GM23338 (cell line): ENCODE measurements around the gene ABCC12.

Experiments
- CREB1 ChIP-seq: fragments of 250-450 bp; sonication (Bioruptor Pico); IDR thresholded peaks from 2 replicates; pipeline ENCODE4 v1.5.0; 2020; ENCODE audit warnings: low read depth, mild to moderate bottlenecking, moderate library complexity
- EZH2 ChIP-seq: fragments of 200-600 bp; sonication (generic); IDR thresholded peaks from one replicate; pipeline ENCODE4 v1.8.0; 2017; ENCODE audit warnings: antibody characterized with exemption, mild to moderate bottlenecking, low read depth; ENCODE audit not compliant: unreplicated experiment
- EZH2phosphoT487 ChIP-seq: fragments of 200-600 bp; sonication (generic); IDR thresholded peaks from one replicate; pipeline ENCODE4 v1.8.1; 2018; ENCODE audit warnings: antibody characterized with exemption; ENCODE audit not compliant: unreplicated experiment
- JUNB ChIP-seq: IDR thresholded peaks from one replicate; pipeline ENCODE4 v1.6.1; 2016; ENCODE audit warnings: antibody characterized with exemption; ENCODE audit not compliant: unreplicated experiment
- NANOG ChIP-seq: IDR thresholded peaks from 2 replicates; pipeline ENCODE4 v1.6.1; 2016; ENCODE audit warnings: antibody characterized with exemption, borderline replicate concordance
- POLR2AphosphoS5 ChIP-seq: IDR thresholded peaks from 2 replicates; pipeline ENCODE4 v1.6.1; 2016; ENCODE audit warnings: antibody characterized with exemption, low read depth
- ZNF114 ChIP-seq: fragments of 250-450 bp; sonication (Bioruptor Pico); IDR thresholded peaks from 2 replicates; pipeline ENCODE4 v1.5.0; 2020; ENCODE audit warnings: mild to moderate bottlenecking, moderate library complexity
- ZNF331 ChIP-seq: fragments of 250-450 bp; sonication (Bioruptor Pico); IDR thresholded peaks from 2 replicates; pipeline ENCODE4 v1.5.0; 2020; ENCODE audit warnings: low read depth, mild to moderate bottlenecking, moderate library complexity
- TF ChIP-seq, protein P1 (sequence below), 2 experiments: fragments of 200-600 bp in 1 of 2; sonication (generic) in 1 of 2; conservative IDR thresholded peaks; 2 replicates each; pipeline versions ENCODE4 v1.5.1 to v1.6.1; 2016 to 2017; ENCODE audit warnings: antibody characterized with exemption in 2 of 2, low read depth in 2 of 2, mild to moderate bottlenecking in 2 of 2, moderate library complexity in 1 of 2
- TF ChIP-seq, protein P2 (sequence below): IDR thresholded peaks from one replicate; pipeline ENCODE4 v1.6.1; 2018; ENCODE audit warnings: antibody characterized with exemption; ENCODE audit not compliant: unreplicated experiment

DNA sequence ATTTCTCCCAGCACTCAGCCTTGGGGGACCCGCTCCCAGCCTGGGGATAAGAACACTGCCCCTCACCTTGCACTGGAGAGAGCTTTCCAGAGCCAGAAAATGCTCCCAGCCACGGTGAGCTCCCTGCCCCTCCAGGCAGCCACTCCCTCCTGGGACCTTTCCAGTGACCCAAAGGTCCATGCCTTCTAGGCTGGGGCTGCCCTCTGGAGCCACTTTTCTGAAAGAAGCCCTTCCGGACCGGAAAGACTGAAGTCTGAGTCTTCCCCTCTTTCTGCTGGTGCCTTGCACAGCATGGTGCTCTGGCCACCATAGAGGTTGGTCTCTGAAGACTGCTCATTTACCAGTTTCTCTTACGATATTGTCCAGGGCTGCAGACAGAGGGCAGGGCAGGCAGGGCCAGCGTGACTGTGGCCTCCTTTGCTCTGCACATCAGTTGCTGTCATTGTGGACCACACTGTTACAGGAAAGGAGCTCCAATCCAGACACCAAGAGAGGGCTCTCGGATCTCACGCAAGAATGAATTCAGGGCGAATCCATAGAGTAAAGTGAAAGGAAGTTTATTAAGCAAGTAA lies 7.1 kb upstream of the ABCC12 start:
- TF ChIP-seq, protein P1, sequence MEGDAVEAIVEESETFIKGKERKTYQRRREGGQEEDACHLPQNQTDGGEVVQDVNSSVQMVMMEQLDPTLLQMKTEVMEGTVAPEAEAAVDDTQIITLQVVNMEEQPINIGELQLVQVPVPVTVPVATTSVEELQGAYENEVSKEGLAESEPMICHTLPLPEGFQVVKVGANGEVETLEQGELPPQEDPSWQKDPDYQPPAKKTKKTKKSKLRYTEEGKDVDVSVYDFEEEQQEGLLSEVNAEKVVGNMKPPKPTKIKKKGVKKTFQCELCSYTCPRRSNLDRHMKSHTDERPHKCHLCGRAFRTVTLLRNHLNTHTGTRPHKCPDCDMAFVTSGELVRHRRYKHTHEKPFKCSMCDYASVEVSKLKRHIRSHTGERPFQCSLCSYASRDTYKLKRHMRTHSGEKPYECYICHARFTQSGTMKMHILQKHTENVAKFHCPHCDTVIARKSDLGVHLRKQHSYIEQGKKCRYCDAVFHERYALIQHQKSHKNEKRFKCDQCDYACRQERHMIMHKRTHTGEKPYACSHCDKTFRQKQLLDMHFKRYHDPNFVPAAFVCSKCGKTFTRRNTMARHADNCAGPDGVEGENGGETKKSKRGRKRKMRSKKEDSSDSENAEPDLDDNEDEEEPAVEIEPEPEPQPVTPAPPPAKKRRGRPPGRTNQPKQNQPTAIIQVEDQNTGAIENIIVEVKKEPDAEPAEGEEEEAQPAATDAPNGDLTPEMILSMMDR (conservative IDR thresholded peaks at IDR 0.05; ENCODE audit: low read depth in 2 of 2) = no peak
- TF ChIP-seq POLR2AphosphoS5 = no peak
- TF ChIP-seq, protein P2, sequence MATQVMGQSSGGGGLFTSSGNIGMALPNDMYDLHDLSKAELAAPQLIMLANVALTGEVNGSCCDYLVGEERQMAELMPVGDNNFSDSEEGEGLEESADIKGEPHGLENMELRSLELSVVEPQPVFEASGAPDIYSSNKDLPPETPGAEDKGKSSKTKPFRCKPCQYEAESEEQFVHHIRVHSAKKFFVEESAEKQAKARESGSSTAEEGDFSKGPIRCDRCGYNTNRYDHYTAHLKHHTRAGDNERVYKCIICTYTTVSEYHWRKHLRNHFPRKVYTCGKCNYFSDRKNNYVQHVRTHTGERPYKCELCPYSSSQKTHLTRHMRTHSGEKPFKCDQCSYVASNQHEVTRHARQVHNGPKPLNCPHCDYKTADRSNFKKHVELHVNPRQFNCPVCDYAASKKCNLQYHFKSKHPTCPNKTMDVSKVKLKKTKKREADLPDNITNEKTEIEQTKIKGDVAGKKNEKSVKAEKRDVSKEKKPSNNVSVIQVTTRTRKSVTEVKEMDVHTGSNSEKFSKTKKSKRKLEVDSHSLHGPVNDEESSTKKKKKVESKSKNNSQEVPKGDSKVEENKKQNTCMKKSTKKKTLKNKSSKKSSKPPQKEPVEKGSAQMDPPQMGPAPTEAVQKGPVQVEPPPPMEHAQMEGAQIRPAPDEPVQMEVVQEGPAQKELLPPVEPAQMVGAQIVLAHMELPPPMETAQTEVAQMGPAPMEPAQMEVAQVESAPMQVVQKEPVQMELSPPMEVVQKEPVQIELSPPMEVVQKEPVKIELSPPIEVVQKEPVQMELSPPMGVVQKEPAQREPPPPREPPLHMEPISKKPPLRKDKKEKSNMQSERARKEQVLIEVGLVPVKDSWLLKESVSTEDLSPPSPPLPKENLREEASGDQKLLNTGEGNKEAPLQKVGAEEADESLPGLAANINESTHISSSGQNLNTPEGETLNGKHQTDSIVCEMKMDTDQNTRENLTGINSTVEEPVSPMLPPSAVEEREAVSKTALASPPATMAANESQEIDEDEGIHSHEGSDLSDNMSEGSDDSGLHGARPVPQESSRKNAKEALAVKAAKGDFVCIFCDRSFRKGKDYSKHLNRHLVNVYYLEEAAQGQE = no peak
- no peak for TF ChIP-seq EZH2
- no peak for TF ChIP-seq NANOG
- no peak for TF ChIP-seq JUNB
- no peak for TF ChIP-seq ZNF114
- TF ChIP-seq CREB1 (CRISPR knock-in tag) = no peak
- no peak for TF ChIP-seq ZNF331 (CRISPR knock-in tag)
- TF ChIP-seq EZH2phosphoT487 = no peak
